NCI-H187 (cell line): ENCODE results near the gene SNX5.

Experiments used
- DNase-seq, 2 experiments: peaks; one replicate each; lab custom pipeline; 2025; lab: John Stamatoyannopoulos, UW

Gene SNX5

GRCh38 chr20:17916433-17916891 is 52.1 kb downstream of the SNX5 start:
- DNase-seq, result no peak

GRCh38 chr20:17914957-17915356 is 53.6 kb downstream of the SNX5 start:
- no peak for DNase-seq

GRCh38 chr20:17912916-17913315 is 55.7 kb downstream of the SNX5 start:
- DNase-seq, result no peak

- DNase-seq, result no peak
Measured at GRCh38 chr20:17911927-17912326, 56.7 kb downstream of the SNX5 start.

- no peak for DNase-seq
Measured at GRCh38 chr20:17910828-17911294, 57.7 kb downstream of the SNX5 start.

GRCh38 chr20:17909869-17910321 is 58.7 kb downstream of the SNX5 start:
- DNase-seq, result no peak

- no peak for DNase-seq
Measured at GRCh38 chr20:17905544-17905943, 63.0 kb downstream of the SNX5 start.

- DNase-seq, result no peak
Measured at GRCh38 chr20:17904027-17904426, 64.6 kb downstream of the SNX5 start.

- DNase-seq, result no peak
Measured at GRCh38 chr20:17902531-17903083, 66.0 kb downstream of the SNX5 start.

GRCh38 chr20:17901971-17902370 is 66.6 kb downstream of the SNX5 start:
- DNase-seq, result no peak

- peak in 1 of 2 experiments; percentile 19 for DNase-seq
Measured at GRCh38 chr20:17898548-17898994, 70.0 kb downstream of the SNX5 start.

GRCh38 chr20:17897566-17898307 is 70.9 kb downstream of the SNX5 start:
- no peak for DNase-seq

- DNase-seq, result no peak
Measured at GRCh38 chr20:17896771-17897369, 71.7 kb downstream of the SNX5 start.

- DNase-seq, result no peak
Measured at GRCh38 chr20:17896193-17896723, 72.3 kb downstream of the SNX5 start.

- no peak for DNase-seq
Measured at GRCh38 chr20:17895641-17896171, 72.9 kb downstream of the SNX5 start.

- no peak for DNase-seq
Measured at GRCh38 chr20:17893445-17893844, 75.1 kb downstream of the SNX5 start.

GRCh38 chr20:17892189-17892938 is 76.2 kb downstream of the SNX5 start:
- DNase-seq, result no peak
